HepG2 (cell line): ENCODE results near the gene HSF2BP. TPM values are rescaled to one million over a fixed set of nuclear protein-coding genes. Genes with fewer than 3 reads are reported as not detected.
A peak's percentile ranks its signal among the peaks of the same experiment; 100 is the strongest.

Source experiments
- AKAP8 ChIP-seq: sonication (generic); formaldehyde crosslinking; IDR thresholded peaks from 2 replicates; pipeline ENCODE4 v1.5.1; 2020; ENCODE audit warnings: mild to moderate bottlenecking, missing genetic modification reagents
- E2F2 ChIP-seq: sonication (generic); formaldehyde crosslinking; IDR thresholded peaks from 2 replicates; pipeline ENCODE4 v1.4.0; 2020; ENCODE audit warnings: missing genetic modification reagents, borderline replicate concordance
- HMGXB3 ChIP-seq: sonication (generic); formaldehyde crosslinking; IDR thresholded peaks from 2 replicates; pipeline ENCODE4 v1.4.0; 2020; ENCODE audit warnings: missing genetic modification reagents, borderline replicate concordance
- HNF4G ChIP-seq, 2 experiments: sonication (generic) in 1 of 2; formaldehyde crosslinking in 1 of 2; IDR thresholded peaks; 2 replicates each; pipeline versions ENCODE4 v1.4.0 to v1.6.1; 2011 to 2020; ENCODE audit warnings: borderline replicate concordance in 2 of 2, low read depth in 2 of 2, mild to moderate bottlenecking in 2 of 2, low read length in 1 of 2, missing genetic modification reagents in 1 of 2, moderate library complexity in 1 of 2
- JARID2 ChIP-seq: sonication (generic); formaldehyde crosslinking; IDR thresholded peaks from 2 replicates; pipeline ENCODE4 v1.8.1; 2023; ENCODE audit warnings: missing genetic modification reagents, inconsistent platforms; ENCODE audit not compliant: insufficient replicate concordance
- SETDB1 ChIP-seq: sonication (generic); formaldehyde crosslinking; IDR thresholded peaks from 2 replicates; pipeline ENCODE4 v1.5.1; 2020; ENCODE audit warnings: missing genetic modification reagents, mild to moderate bottlenecking, borderline replicate concordance
- SIX4 ChIP-seq: sonication (generic); formaldehyde crosslinking; IDR thresholded peaks from 2 replicates; pipeline ENCODE4 v1.4.0; 2020; ENCODE audit warnings: missing genetic modification reagents
- SSRP1 ChIP-seq: IDR thresholded peaks from 2 replicates; pipeline ENCODE4 v1.6.1; 2016; ENCODE audit warnings: control low read depth
- ZBTB21 ChIP-seq: sonication (generic); formaldehyde crosslinking; IDR thresholded peaks from 2 replicates; pipeline ENCODE4 v1.4.0; 2020; ENCODE audit warnings: missing genetic modification reagents
- ZFP36L2 ChIP-seq: sonication (generic); formaldehyde crosslinking; IDR thresholded peaks from 2 replicates; pipeline ENCODE4 v1.4.0; 2020; ENCODE audit warnings: missing genetic modification reagents
- ZNF282 ChIP-seq: fragments of 450-650 bp; IDR thresholded peaks from 2 replicates; pipeline ENCODE4 v1.6.1; 2018; ENCODE audit not compliant: partially characterized antibody
- ZNF318 ChIP-seq: sonication (generic); formaldehyde crosslinking; IDR thresholded peaks from 2 replicates; pipeline ENCODE4 v1.4.0; 2020; ENCODE audit warnings: mild to moderate bottlenecking, missing genetic modification reagents
- ZNF572 ChIP-seq: sonication (generic); formaldehyde crosslinking; IDR thresholded peaks from 2 replicates; pipeline ENCODE4 v1.5.1; 2020; ENCODE audit warnings: mild to moderate bottlenecking, missing genetic modification reagents
- ZNF607 ChIP-seq: sonication (generic); formaldehyde crosslinking; IDR thresholded peaks from 2 replicates; pipeline ENCODE4 v1.5.1; 2020; ENCODE audit warnings: missing genetic modification reagents, mild to moderate bottlenecking, borderline replicate concordance
- ZNF773 ChIP-seq: sonication (generic); formaldehyde crosslinking; IDR thresholded peaks from 2 replicates; pipeline ENCODE4 v1.4.0; 2020; ENCODE audit warnings: missing genetic modification reagents, borderline replicate concordance
- ZNF850 ChIP-seq: sonication (generic); formaldehyde crosslinking; conservative IDR thresholded peaks from 2 replicates; pipeline ENCODE4 v1.9.0; 2021; ENCODE audit warnings: mild to moderate bottlenecking, missing genetic modification reagents
- polyA plus RNA-seq, 8 experiments: library from polyadenylated mRNA; depleted of rRNA in 3 of 8; stranded (reverse) in 7 of 8; unstranded in 1 of 8; fragments of >200 nt; fragmentation: Illumina TruSeq in 4 of 8; extraction: Trizol in 4 of 8; gene quantifications; 2 replicates each; pipeline versions ENCODE4 v1.2.1 to v1.2.3, GENCODE V29; 2011 to 2016; ENCODE audit warnings: low read depth in 4 of 8, missing spikeins in 1 of 8, mixed read lengths in 1 of 8; ENCODE audit not compliant: insufficient read depth in 1 of 8
- total RNA-seq, 5 experiments: library from RNA; depleted of rRNA; stranded (reverse); fragments of >200 nt; fragmentation: Illumina TruSeq; extraction: Trizol; gene quantifications; 2 replicates each; pipeline ENCODE4 v1.2.3, GENCODE V29; 2016; ENCODE audit warnings: low read depth in 1 of 5

The HSF2BP gene
- total and polyA plus RNA-seq, 2 of the 13 experiments (the other 11 are each of a cell fraction or from before 2014, with no cell fraction given) = 0.67 to 2.2 TPM

GRCh38 chr21:43585924-43586413 is 73.3 kb downstream of the HSF2BP start (continued):
- TF ChIP-seq HNF4G (IDR thresholded peaks at IDR 0.05; ENCODE audit: borderline replicate concordance, low read depth, low read length) (0 out of 2 replicates have a peak, but pooled peaks have one; percentile 6), HNF4G (CRISPR knock-in tag; IDR thresholded peaks at IDR 0.05; ENCODE audit: borderline replicate concordance, low read depth) (no peak; the same call in 1 of the 2 replicates), E2F2 (CRISPR knock-in tag) (no peak), ZNF282 (no peak), JARID2 (CRISPR knock-in tag) (no peak), SIX4 (CRISPR knock-in tag) (no peak), ZNF850 (CRISPR knock-in tag) (no peak), ZNF607 (0 out of 2 replicates have a peak, but pooled peaks have one; percentile 34), ZBTB21 (0 out of 2 replicates have a peak, but pooled peaks have one; percentile 57), ZNF318 (CRISPR knock-in tag) (no peak), ZFP36L2 (CRISPR knock-in tag) (no peak), ZNF773 (CRISPR knock-in tag) (no peak), SETDB1 (CRISPR knock-in tag) (no peak), HMGXB3 (CRISPR knock-in tag) (peak; percentile 69; the same call in 1 of the 2 replicates), AKAP8 (CRISPR knock-in tag) (no peak), ZNF572 (CRISPR knock-in tag) (no peak), SSRP1 (CRISPR knock-in tag) (no peak)
